IMR-90 (cell line): Measurements from ENCODE around the gene EDDM13. TPM values are rescaled to one million over a fixed set of nuclear protein-coding genes. Genes with fewer than 3 reads are reported as not detected.

Source experiments
- ATAC-seq: fragments of 200-7000 bp; cut with Tn5 transposase; 2 replicates; pipeline ENCODE4 v1.9.1; 2020; ENCODE audit warnings: low read depth, mild to moderate bottlenecking, moderate library complexity
- BruUV-seq: library from RNA; stranded (reverse); fragments of 400-500 nt; replicated peaks from 2 replicates; lab custom pipeline; 2021; lab: Mats Ljungman, UMichigan
- CTCF ChIA-PET: fragments of 300-600 bp; formaldehyde crosslinking; extraction: SDS; loops from one replicate; lab custom pipeline; 2021; ENCODE audit warnings: antibody characterized with exemption; lab: Yijun Ruan, JAX
- POLR2A ChIA-PET: fragments of 300-600 bp; sonication (Branson Sonifier 250); formaldehyde crosslinking; loops from one replicate; lab custom pipeline; 2022; ENCODE audit warnings: antibody characterized with exemption; ENCODE audit not compliant: unreplicated experiment; lab: Charles Lee
- DNase-seq: peaks from one replicate; pipeline ENCODE4 v3.0.0; 2013
- H2AFZ ChIP-seq: replicated peaks from 2 replicates; pipeline ENCODE3; 2013; ENCODE audit warnings: low read length, mild to moderate bottlenecking; ENCODE audit not compliant: poor library complexity
- H2AK5ac ChIP-seq: 2 replicates; pipeline ENCODE4 v1.6.1; 2013; ENCODE audit warnings: low read depth, low read length, inconsistent platforms
- H2AK9ac ChIP-seq: replicated peaks from 2 replicates; pipeline ENCODE3; 2013; ENCODE audit warnings: mild to moderate bottlenecking, low read depth, low read length, moderate library complexity; ENCODE audit not compliant: poor library complexity
- H2BK120ac ChIP-seq: 2 replicates; pipeline ENCODE4 v1.6.1; 2013; ENCODE audit warnings: low read depth, low read length, inconsistent platforms
- H2BK15ac ChIP-seq: 3 replicates; pipeline ENCODE4 v1.6.1; 2013; ENCODE audit warnings: low read depth, low read length, inconsistent platforms
- H2BK20ac ChIP-seq: 2 replicates; pipeline ENCODE4 v1.6.1; 2013; ENCODE audit warnings: low read depth, mild to moderate bottlenecking, inconsistent platforms, low read length, moderate library complexity
- H2BK5ac ChIP-seq: 2 replicates; pipeline ENCODE4 v1.6.1; 2013; ENCODE audit warnings: mild to moderate bottlenecking, low read depth, low read length, inconsistent platforms; ENCODE audit not compliant: poor library complexity, severe bottlenecking
- H3K14ac ChIP-seq: replicated peaks from 2 replicates; pipeline ENCODE4 v1.6.1; 2013; ENCODE audit warnings: low read depth, low read length, inconsistent platforms
- H3K18ac ChIP-seq: 2 replicates; pipeline ENCODE4 v1.6.1; 2013; ENCODE audit warnings: low read depth, low read length, control low read depth
- H3K23ac ChIP-seq: 2 replicates; pipeline ENCODE4 v1.6.1; 2013; ENCODE audit warnings: low read depth, low read length, inconsistent platforms
- H3K27ac ChIP-seq: 2 replicates; pipeline ENCODE4 v1.5.1; 2013; ENCODE audit warnings: mild to moderate bottlenecking, control low read depth, low read length; ENCODE audit not compliant: insufficient read depth
- H3K27me3 ChIP-seq: 2 replicates; pipeline ENCODE4 v1.6.1; 2013; ENCODE audit warnings: low read length; ENCODE audit not compliant: control insufficient read depth, insufficient read depth
- H3K36me3 ChIP-seq: 2 replicates; pipeline ENCODE4 v1.6.1; 2013; ENCODE audit warnings: low read length, mixed read lengths; ENCODE audit not compliant: control insufficient read depth, insufficient read depth
- H3K4ac ChIP-seq: 2 replicates; pipeline ENCODE4 v1.6.1; 2013; ENCODE audit warnings: low read depth, low read length, inconsistent platforms
- H3K4me1 ChIP-seq: 2 replicates; pipeline ENCODE4 v1.6.1; 2013; ENCODE audit warnings: low read length, mixed read lengths; ENCODE audit not compliant: control insufficient read depth, insufficient read depth
- H3K4me2 ChIP-seq: 2 replicates; pipeline ENCODE4 v1.6.1; 2013; ENCODE audit warnings: low read depth, mild to moderate bottlenecking, control low read depth, low read length, moderate library complexity
- H3K4me3 ChIP-seq: 2 replicates; pipeline ENCODE4 v1.5.1; 2013; ENCODE audit warnings: low read depth, mild to moderate bottlenecking, control low read depth, low read length, moderate library complexity; ENCODE audit not compliant: insufficient read depth
- H3K56ac ChIP-seq: 2 replicates; pipeline ENCODE4 v1.6.1; 2013; ENCODE audit warnings: low read length, inconsistent platforms; ENCODE audit not compliant: insufficient read depth; ENCODE audit errors: extremely low read depth
- H3K79me1 ChIP-seq, 2 experiments: 2 replicates each; pipeline ENCODE4 v1.6.1; 2013; ENCODE audit warnings: low read length in 2 of 2, inconsistent platforms in 1 of 2, low read depth in 1 of 2
- H3K9ac ChIP-seq: 2 replicates; pipeline ENCODE4 v1.6.1; 2013; ENCODE audit warnings: low read depth, low read length, control low read depth
- H3K9me1 ChIP-seq: 2 replicates; pipeline ENCODE4 v1.6.1; 2013; ENCODE audit warnings: low read length, inconsistent platforms; ENCODE audit not compliant: insufficient read depth
- H3K9me3 ChIP-seq: 2 replicates; pipeline ENCODE4 v1.6.1; 2013; ENCODE audit warnings: low read length; ENCODE audit not compliant: control insufficient read depth, insufficient read depth
- H4K20me1 ChIP-seq: 2 replicates; pipeline ENCODE4 v1.6.1; 2013; ENCODE audit warnings: low read length, inconsistent platforms; ENCODE audit not compliant: insufficient read depth
- H4K5ac ChIP-seq: 2 replicates; pipeline ENCODE4 v1.6.1; 2013; ENCODE audit warnings: mild to moderate bottlenecking, low read depth, low read length, control low read depth
- H4K8ac ChIP-seq, 2 experiments: 2 replicates each; pipeline ENCODE4 v1.6.1; 2013; ENCODE audit warnings: low read depth in 2 of 2, low read length in 2 of 2, control low read depth in 1 of 2, inconsistent platforms in 1 of 2
- H4K91ac ChIP-seq: 2 replicates; pipeline ENCODE4 v1.6.1; 2013; ENCODE audit warnings: low read depth, low read length, inconsistent platforms; ENCODE audit not compliant: insufficient read depth
- BHLHE40 ChIP-seq: fragments of 150-350 bp; IDR thresholded peaks from 2 replicates; pipeline ENCODE4 v1.6.1; 2016; ENCODE audit warnings: mild to moderate bottlenecking, low read depth, low read length
- CEBPB ChIP-seq: IDR thresholded peaks from 2 replicates; pipeline ENCODE4 v1.6.1; 2012; ENCODE audit warnings: low read depth, low read length, improper control_type of control experiment
- CHD1 ChIP-seq: IDR thresholded peaks from 2 replicates; pipeline ENCODE4 v1.6.1; 2012; ENCODE audit warnings: low read depth, low read length, improper control_type of control experiment
- CTCF ChIP-seq: conservative IDR thresholded peaks from 2 replicates; pipeline ENCODE4 v1.5.1; 2012; ENCODE audit warnings: mild to moderate bottlenecking, low read depth, low read length, improper control_type of control experiment
- FOS ChIP-seq: fragments of 150-350 bp; IDR thresholded peaks from 2 replicates; pipeline ENCODE4 v1.6.1; 2016; ENCODE audit warnings: low read depth, low read length
- MAFK ChIP-seq: IDR thresholded peaks from 2 replicates; pipeline ENCODE4 v1.6.1; 2012; ENCODE audit warnings: low read depth, low read length, improper control_type of control experiment
- NFE2L2 ChIP-seq: fragments of 150-350 bp; IDR thresholded peaks from 2 replicates; pipeline ENCODE4 v1.6.1; 2016; ENCODE audit warnings: low read depth, mild to moderate bottlenecking, low read length
- POLR2A ChIP-seq: IDR thresholded peaks from 2 replicates; pipeline ENCODE4 v1.6.1; 2012; ENCODE audit warnings: mild to moderate bottlenecking, low read depth, low read length
- RAD21 ChIP-seq: IDR thresholded peaks from 2 replicates; pipeline ENCODE4 v1.6.1; 2012; ENCODE audit warnings: low read length, improper control_type of control experiment
- RCOR1 ChIP-seq: IDR thresholded peaks from 2 replicates; pipeline ENCODE4 v1.6.1; 2012; ENCODE audit warnings: mild to moderate bottlenecking, low read length, improper control_type of control experiment; ENCODE audit not compliant: insufficient replicate concordance
- RFX5 ChIP-seq: IDR thresholded peaks from 2 replicates; pipeline ENCODE4 v1.8.0; 2012; ENCODE audit warnings: low read depth, mild to moderate bottlenecking, low read length, moderate library complexity
- WGBS, 2 experiments: methylation state at CpG; one replicate each; pipeline versions ENCODE4 v1.1.5 to v1.1.7; 2013; ENCODE audit warnings: missing lambda C conversion rate in 2 of 2; ENCODE audit not compliant: insufficient read length in 1 of 2; ENCODE audit errors: extremely low coverage in 2 of 2; 5-methylcytosine and 5-hydroxymethylcytosine counted together
- dilution Hi-C: fragments of 300-500 bp; cut with HindIII; formaldehyde crosslinking; loops from one replicate; pipeline ENCODE4 v1.14.3; 2018; ENCODE audit warnings: low sequenced_read_pairs; ENCODE audit not compliant: unreplicated experiment
- in situ Hi-C: fragments of 300-500 bp; cut with MboI; formaldehyde crosslinking; loops from 3 replicates; pipeline ENCODE4 v1.14.3; 2019; ENCODE audit warnings: low sequenced_read_pairs, inconsistent platforms, mixed read lengths
- intact Hi-C: fragments of 100-400 bp; cut with micrococcal nuclease; formaldehyde crosslinking; loops from 2 replicates; pipeline ENCODE4 v1.10.0; 2022
- polyA plus RNA-seq, 3 experiments: library from polyadenylated mRNA; depleted of rRNA; stranded (reverse); fragments of >200 nt; gene quantifications; 2 replicates each; pipeline ENCODE4 v1.2.3, GENCODE V29; 2012; ENCODE audit warnings: low replicate concordance in 1 of 3
- total RNA-seq: library from RNA; depleted of rRNA; stranded (reverse); fragments of >200 nt; gene quantifications from 2 replicates; pipeline ENCODE4 v1.2.3, GENCODE V29; 2012
- TF ChIP-seq, protein P1 (sequence below): fragments of 150-350 bp; IDR thresholded peaks from 2 replicates; pipeline ENCODE4 v1.6.1; 2017; ENCODE audit warnings: mild to moderate bottlenecking, antibody characterized with exemption, low read length, low read depth
- TF ChIP-seq, protein P2 (sequence below): fragments of 150-350 bp; IDR thresholded peaks from 2 replicates; pipeline ENCODE4 v1.6.1; 2016; ENCODE audit warnings: low read depth, mild to moderate bottlenecking, low read length, moderate library complexity, borderline replicate concordance

Gene EDDM13
- total and polyA plus RNA-seq, 2 of the 4 experiments (the other 2 are of a cell fraction) = not detected

- Histone ChIP-seq H2BK120ac (no peak overlapping the region), H3K79me1 (no peaks in the 10 kb centered on the region), H3K4me1 (no peaks in the 10 kb centered on the region; the same call in 1 of the 2 replicates), H4K8ac (no peak overlapping the region), H3K9ac (no peak overlapping the region), H4K5ac (no peak overlapping the region), H3K36me3 (peaks cover 7% of the 10 kb centered on the region), H3K4ac (no peak overlapping the region), H2AK5ac (no peak overlapping the region), H2BK5ac (no peak overlapping the region), H3K4me3 (no peak overlapping the region), H2BK15ac (no peak overlapping the region), H4K20me1 (no peaks in the 10 kb centered on the region), H3K9me1 (no peaks in the 10 kb centered on the region), H3K4me2 (no peak overlapping the region), H2BK20ac (no peak overlapping the region), H3K27me3 (no peaks in the 10 kb centered on the region), H3K27ac (no peak overlapping the region), H3K9me3 (no peaks in the 10 kb centered on the region), H2AK9ac (no peak overlapping the region), H3K18ac (no peak overlapping the region), H4K91ac (no peak overlapping the region), H2AFZ (no peak overlapping the region), H3K56ac (no peak overlapping the region), H3K23ac (no peak overlapping the region), H3K14ac (no peak overlapping the region)
- intact Hi-C loops = no loop called here
- CTCF ChIA-PET = no interaction called here
- BruUV-seq = no TSS peak
- POLR2A ChIA-PET = no interaction called here
- no peak for ATAC-seq
- dilution Hi-C loops = no loop called here
- DNase-seq = no peak
- TF ChIP-seq CHD1 (no peak), CTCF (no peak), RCOR1 (no peak), MAFK (no peak), CEBPB (no peak), POLR2A (no peak), NFE2L2 (no peak), BHLHE40 (no peak), RAD21 (no peak), RFX5 (no peak), FOS (no peak)
- TF ChIP-seq, protein P1, sequence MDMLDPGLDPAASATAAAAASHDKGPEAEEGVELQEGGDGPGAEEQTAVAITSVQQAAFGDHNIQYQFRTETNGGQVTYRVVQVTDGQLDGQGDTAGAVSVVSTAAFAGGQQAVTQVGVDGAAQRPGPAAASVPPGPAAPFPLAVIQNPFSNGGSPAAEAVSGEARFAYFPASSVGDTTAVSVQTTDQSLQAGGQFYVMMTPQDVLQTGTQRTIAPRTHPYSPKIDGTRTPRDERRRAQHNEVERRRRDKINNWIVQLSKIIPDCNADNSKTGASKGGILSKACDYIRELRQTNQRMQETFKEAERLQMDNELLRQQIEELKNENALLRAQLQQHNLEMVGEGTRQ = no peak
- TF ChIP-seq, protein P2, sequence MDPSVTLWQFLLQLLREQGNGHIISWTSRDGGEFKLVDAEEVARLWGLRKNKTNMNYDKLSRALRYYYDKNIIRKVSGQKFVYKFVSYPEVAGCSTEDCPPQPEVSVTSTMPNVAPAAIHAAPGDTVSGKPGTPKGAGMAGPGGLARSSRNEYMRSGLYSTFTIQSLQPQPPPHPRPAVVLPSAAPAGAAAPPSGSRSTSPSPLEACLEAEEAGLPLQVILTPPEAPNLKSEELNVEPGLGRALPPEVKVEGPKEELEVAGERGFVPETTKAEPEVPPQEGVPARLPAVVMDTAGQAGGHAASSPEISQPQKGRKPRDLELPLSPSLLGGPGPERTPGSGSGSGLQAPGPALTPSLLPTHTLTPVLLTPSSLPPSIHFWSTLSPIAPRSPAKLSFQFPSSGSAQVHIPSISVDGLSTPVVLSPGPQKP = no peak
- in situ Hi-C loops = no loop called here
- WGBS, 2 experiments = 84 to 100% methylated on average over 1 to 3 of the region's 9 CpGs
Measured at GRCh38 chr19:56301886-56302620, 29.5 kb downstream of the EDDM13 start.
